Renal cortex interstitium (tissue), 15 donors: ENCODE results near the gene UBQLN3. TPM values are rescaled to one million over a fixed set of nuclear protein-coding genes. Genes with fewer than 3 reads are reported as not detected.

Experiments used
- DNase-seq, 11 donors: peaks; one replicate each; pipeline ENCODE4 v3.0.0-alpha.2; 2013; ENCODE audit warnings: low read depth in 9 of 11, low spot score in 4 of 11; ENCODE audit errors: extremely low read depth in 1 of 11
- long read RNA-seq, 16 experiments: transcript quantifications; one replicate each; lab custom pipeline, GENCODE V29; 2026
- polyA plus RNA-seq, 3 donors: library from polyadenylated mRNA; unstranded; fragments of 120-200 nt; gene quantifications; one replicate each; pipeline ENCODE4 v1.2.1, GENCODE V29; 2013; ENCODE audit not compliant: insufficient read length in 3 of 3

UBQLN3 gene
- not detected for polyA plus RNA-seq
- long read RNA-seq, donor 1: 0 reads
- long read RNA-seq, donor 2: 0 reads
- long read RNA-seq, donor 3: 0 reads
- long read RNA-seq, donor 4: 0 reads
- long read RNA-seq, donor 5: 0 reads
- long read RNA-seq, donor 6: 0 reads
- long read RNA-seq, donor 7: 0 reads
- long read RNA-seq, donor 8: 0 reads
- long read RNA-seq, donor 9: 0 reads
- long read RNA-seq, donor 10: 0 reads
- long read RNA-seq, donor 11: 0 reads
- long read RNA-seq, donor 12: 0 reads
- long read RNA-seq, donor 13: 0 reads
- long read RNA-seq, donor 14: 0 reads
- long read RNA-seq, donor 15: 0 reads
- long read RNA-seq, donor 16: 0 reads

DNA sequence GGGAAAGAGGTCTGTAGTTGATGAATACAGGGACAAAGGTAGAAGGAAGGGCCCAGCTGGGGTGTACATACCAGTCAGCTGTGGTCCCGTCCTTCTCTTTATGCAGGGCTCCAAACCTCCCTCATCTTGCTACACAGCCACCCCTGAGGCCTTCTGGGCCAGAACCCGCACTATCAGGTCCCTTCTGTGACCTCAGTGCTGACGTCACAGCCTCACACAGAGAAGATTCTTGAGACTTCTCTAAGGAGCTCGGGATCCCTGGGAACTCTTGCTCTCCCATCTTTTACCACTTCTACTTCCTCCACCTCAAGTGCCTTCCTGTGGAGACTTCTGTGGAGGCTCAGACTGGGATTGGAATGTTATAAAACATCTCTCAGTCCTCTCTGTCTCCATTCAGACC, at the start of gene UBQLN3:
TSS of gene UBQLN3 (minus strand) at position 155 of the 400 bp plus-strand sequence. CDS start 399 bp downstream, outside the sequence.
- no peak for DNase-seq

DNA sequence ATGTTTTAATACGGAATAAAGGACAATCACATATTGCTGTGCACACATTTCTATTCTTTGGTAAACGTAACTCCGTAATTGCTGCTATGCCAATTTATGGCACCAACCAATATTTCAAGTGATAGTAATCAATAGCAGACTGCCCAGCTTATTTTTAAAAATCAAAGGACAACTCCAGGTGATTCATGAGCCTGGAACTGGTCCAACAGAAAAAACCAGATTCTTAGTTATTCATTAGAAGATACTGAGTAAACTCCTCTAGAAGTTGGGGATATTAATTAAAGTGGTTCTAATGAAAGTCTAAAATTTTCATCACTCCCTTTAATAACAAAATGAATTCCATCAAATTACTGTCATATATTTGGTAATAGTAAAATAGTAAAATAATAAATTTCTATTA, 48.0 kb upstream of the UBQLN3 start:
- DNase-seq: no peak

DNA sequence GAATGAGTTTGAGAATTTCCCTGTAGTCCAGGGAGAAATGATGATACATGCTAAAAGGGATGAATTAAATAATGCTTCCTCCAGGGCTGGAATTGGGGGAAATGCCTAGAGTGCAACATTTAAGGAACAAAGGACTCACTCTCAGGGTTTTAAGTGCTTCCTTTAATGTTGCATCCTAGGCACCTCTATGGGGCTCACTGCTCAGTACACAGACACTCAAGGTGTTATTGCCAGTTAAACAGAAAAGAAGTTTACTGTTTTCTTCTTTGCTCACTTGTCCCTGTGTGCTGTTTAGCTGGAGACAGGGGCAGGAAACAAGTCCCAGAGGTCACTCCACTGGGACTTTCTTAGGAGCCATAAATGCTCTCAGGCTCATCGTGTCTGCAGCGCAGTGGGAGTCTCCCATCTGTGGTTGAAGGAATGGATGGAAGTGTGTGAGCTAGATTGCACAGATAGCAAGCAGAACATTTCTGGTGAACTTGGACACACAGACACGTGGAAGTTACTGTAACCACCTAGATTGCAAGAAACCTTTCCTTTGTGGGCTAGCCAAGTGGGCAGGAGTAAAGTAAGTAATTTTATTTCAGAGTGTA, 46.9 kb upstream of the UBQLN3 start:
- DNase-seq: no peak

DNA sequence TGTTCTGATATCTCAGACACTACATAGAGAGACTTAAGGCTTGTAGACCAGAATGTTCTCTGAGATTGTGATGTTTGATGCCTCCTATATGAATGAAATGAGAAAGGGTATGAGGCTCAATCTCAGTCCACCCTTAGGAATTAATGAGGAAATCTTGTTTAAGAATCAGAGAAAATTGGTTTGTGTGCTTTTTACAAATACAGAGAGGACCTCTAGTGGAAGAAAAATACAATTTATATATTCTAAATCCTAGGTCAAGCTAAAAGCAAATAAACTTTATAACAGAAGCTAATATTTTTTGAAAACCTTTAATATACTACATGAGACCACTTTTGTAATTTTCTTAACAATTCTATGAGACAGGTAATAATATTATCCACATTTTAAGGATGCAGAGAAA, 43.6 kb upstream of the UBQLN3 start:
- no peak for DNase-seq

DNA sequence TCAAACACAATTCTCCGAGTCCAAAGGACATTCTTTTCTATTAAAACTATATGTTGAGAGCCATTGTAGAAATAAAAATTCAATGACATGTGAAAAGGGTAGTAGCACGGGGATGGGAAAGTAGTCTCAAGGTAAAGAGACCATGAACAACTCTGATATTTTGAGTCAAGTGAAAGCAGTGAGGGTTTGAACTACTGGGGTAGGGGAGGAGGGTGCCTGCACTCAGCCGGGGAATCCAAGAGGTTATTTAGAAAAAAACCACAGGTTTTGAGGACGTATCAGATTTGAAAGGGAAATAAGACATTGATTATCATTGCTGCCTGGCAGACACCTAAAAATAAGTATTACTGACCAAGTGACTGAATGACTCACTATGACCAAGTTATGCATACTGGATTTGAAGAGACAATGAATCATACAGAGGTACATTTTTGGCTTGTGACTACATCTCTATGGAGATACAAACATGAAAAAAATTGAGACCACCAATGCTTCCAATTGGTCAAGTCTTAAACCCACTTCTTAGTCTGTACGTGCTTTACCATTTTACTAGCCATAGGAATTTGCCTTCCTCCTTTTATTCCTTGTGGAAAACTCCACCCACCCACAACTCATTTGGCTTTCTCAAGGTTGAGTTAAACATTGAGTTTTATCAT, 40.8 kb upstream of the UBQLN3 start:
- DNase-seq: no peak

DNA sequence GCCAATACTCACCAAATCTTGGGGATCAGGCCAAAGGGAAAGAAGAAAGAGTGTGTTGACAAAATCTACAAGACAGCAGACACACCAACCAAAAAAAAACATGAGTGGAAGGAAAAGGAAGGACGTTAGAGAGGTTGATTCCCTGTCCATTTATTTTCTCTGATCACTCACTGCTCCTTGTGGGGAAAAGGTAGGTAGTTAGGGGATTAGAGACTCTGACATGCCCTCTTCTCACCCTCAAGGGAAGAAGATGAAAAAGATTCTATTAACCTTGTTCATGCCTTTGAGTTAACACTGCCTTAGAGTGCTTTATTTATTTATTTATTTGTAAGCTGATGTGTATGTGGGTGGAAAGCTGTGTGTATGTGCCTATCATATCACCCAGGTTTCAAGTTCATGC, 38.7 kb upstream of the UBQLN3 start, which contains the start of gene OR52H1:
TSS of gene OR52H1 (minus strand) at position 101 of the 400 bp plus-strand sequence. CDS start 3,035 bp downstream, outside the sequence.
- no peak for DNase-seq

DNA sequence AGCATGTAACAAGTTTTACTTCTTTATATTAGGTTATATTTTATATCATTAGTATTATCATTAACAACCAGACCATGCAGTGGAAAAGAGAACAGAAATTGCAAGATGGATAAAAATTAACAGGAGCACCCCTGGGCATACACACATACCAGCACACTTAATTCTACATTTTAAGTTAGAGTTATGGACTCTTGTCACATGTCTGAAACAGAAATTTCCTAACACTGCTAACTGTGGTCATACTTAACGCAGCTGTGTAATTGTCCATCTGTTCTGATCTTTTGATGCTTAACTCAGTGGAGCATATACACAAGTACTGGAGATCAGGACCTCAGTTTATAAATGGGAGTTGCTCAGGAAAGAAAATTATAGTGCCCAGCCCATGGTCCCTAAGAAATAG, 38.2 kb upstream of the UBQLN3 start:
- no peak for DNase-seq

DNA sequence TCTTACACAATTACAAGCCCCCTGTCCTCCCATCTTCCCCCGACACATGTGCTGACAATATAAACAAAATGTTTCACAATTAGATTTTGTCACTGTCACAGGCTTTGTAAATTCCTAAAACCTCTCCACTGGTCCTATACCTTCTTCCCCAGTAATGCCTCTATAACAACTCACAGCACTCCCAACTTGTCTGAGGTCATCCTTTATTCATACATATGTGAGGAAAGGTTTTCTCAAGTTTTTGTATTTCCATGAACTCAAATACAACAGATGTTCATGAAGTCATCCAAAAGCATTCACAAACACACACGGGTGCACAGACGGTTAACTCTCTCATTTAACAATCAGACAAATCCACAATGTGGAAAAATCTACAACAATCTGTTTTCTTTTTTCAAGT, 36.7 kb upstream of the UBQLN3 start:
- no peak for DNase-seq

DNA sequence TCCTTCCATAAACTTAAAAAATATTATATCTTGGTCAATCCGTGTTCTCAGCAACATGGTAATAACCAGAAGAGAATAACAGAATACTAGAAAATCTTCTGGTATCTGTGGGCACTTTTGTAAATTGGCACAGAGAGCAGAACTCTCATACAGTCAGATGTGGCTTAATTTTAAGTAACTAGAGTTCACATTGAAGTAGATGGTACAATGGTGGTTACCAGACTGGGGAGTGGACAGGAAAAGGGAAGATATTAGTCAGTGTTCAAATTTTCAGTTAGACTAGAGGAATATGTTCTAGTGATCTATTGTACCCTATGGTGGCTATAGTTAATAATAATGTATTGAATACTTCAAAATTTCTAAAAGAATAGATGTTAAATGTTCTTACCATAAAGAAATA, 31.7 kb upstream of the UBQLN3 start:
- DNase-seq: no peak

DNA sequence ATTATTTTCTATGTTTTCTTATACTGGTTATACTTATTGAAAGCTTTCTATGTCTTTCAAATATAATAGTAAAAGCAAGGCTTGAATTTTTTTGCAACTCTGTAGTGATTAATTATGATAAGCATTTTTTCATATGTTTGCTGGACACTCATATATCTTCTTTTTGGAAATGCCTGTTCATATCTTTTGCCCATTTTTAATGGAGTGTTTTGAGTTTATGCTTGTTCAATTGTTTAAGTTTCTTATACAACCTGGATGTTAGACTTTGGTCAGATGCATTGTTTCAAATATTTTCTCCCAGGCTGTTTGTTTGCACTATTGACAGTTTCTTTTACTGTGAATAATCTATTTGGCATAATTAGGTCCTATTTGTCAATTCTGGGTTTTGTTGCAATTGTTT, 26.7 kb upstream of the UBQLN3 start:
- no peak for DNase-seq

DNA sequence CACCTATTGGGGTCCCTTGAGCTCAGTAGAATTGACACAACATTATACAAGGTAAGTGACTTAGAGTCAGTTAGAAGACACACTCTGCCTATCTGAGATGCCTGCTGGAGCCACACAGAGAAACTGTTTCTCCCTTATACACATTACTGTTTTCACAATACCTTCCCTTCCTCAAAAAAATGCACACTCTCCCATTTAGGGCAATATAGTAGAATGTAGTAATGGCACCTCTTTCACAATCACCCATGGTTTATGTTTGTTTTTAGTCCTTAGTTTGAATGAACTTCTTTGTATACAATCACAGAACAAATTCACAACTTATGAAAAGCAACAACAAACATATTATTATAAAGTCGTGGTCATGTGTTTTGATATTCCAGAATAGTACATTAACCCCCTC, 24.3 kb upstream of the UBQLN3 start:
- DNase-seq: no peak

DNA sequence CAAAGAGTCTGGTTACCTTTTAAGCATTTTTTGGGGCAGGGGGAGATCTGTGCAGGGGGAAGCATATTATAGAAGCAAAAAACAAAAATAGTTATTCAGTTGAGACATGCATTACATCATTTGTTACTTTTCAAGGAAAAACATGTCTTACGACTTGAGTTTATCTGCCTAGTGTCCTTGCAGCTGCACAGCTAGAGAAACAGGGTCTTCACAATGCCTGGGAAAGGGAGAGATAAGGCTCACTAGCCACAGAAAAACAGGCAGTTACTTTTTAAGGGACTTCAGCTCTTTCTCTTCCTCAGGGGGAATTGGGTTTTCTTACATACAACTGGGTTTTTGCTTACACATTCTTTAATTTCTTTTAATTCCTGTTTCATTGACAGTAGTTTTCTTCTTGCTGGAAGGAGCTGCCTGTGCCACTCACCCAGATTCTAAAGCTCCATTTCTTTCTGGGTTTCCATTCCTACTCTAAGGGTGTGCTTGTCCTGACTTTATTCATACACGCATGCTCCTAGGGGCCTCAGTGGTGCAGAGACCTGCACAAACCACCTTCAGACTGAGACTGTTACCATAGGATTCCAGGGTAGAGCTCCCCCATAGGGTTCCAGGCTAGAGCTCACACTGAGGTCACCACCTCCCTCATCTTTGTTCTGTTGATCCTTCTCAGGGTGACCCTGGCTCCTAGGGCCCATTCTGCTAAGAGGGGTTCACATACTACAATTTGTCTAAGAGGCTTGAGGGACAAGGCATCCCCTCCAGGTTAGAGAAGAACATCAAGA, 21.5 kb upstream of the UBQLN3 start:
- no peak for DNase-seq

DNA sequence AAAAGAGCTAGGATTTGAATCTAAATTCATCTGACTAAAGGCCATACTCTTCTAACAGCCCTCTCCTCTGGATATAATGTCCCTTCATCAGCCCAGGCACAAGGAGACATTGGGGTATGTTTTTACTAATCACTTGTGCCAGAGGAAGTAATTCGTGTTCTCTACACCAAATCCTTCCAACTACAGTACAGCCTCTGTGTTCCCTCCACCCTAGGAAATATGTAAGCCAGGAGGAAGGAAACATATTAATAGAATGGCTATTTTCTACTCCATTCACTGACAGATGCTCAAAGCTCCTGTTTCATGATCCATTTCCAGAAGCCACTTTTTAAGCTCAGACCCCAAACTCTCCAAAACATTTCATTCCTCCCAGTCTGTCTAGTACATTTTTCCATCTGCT, 18.7 kb upstream of the UBQLN3 start:
- no peak for DNase-seq

DNA sequence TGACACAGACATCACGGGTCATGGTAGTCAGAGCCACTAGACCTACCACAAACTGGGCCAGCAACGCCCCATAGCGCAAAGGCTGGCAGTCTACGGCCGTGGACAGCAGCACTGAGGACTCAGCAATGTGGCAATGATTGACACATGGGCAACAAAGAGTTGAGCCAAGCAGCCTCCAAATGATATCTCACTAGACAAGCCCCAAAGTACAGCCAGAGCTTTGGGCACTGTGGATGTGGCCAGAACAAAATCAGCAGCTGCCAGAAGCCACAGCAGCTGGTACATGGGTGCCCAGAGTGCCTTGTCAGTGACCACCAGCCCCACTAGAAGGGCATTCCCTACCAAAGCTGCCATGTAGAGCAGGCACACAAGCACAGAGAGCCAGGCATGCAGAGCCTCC, 18.0 kb upstream of the UBQLN3 start:
- DNase-seq: no peak

DNA sequence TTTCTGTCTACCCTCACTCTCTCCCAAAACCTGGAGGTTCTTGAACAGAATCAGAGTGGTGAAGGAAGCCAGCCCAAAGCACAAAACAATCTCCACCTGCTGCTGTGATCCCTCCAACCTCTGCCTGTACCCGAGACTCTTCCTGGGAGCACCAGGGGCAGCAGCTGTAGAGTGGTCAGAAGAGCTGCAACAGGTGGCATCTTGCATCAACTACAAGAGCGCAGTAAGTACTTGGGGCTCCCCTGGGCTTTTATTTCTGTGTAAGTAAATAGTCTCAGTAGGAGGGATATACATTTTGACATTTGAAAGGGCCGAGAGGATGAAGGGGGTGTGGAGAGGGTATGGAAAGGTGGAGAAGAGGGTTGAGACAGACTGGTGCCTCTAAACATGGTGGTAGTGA, 15.0 kb upstream of the UBQLN3 start:
- no peak for DNase-seq

DNA sequence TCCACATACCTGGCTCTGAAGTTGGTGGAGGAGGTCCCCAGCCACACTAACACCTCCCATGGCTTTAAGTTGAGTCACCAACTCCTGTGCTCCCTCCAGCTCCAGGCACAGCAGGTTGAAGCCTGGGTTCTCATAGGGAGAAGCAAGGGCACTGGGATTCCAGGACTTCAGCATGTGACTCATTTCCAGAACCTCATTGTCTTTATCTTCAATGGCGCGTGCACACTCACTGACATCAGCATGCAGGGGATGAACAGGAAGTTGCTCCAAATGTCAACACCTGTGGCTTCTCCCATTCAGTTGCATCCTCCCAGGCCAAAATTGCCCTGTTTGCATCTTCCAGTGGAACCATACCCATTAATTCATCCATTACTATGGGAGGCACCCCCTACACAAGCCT, 12.6 kb upstream of the UBQLN3 start:
- no peak for DNase-seq

DNA sequence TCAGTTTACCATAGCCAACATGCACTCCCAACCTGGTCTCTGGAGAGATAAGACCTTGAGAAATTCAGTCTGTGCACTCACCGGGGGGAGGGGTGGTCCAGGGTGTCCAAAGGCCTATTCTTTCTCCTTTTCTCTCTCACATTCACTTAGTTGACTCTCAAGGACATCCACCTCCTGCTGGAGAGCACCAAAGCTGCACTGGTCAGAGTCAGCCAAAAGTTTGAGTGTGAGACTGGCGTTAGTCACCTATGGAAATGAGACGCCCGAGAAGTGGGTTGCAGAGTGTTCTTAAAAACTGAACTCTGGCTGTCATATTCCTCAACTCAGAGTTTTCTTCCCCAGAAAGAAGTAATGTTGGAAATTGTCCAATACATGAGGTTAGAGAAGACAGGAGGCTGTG, 11.8 kb upstream of the UBQLN3 start:
- no peak for DNase-seq

DNA sequence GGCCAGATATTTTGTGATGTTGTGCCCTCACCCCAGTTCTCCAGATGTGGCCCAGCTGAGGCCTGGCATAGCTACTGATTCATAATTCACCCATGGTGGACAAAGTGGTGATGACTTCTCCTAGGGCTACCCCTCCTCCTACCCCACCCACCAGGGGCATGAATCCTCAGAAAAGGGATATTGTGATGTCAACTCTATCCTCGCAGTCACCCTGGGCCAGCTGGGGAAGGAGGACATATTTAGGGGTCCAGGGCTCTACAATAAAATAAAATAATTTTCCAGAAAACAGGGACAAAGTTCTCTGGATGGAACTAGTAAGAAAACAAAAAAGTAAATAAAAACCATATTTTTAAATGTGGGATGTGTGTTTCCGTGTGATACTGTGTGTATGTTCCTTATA, 6.8 kb upstream of the UBQLN3 start, which contains the start of gene UBQLNL:
TSS of gene UBQLNL (minus strand) at position 101 of the 400 bp plus-strand sequence. CDS start 258 bp downstream, outside the sequence.
- no peak for DNase-seq

DNA sequence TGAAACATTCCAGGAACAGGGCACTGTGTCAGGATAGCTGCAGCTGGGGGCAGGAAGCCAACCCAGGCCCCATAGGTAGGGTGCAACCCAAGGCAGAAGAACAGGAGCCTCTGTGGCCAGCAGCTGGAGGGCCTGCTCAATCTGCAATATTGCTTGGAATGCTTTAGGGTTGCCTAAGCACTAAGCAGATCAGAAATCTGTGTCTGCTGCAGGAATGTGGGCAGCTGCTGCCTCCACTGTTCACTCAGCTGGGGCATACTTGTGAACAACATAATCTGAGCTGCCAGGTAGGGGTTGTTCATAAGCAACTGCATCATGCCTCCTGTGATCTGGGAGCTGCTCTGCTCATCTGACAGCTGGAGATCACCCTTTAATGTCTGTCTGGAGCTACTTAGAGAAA, 5.1 kb upstream of the UBQLN3 start:
- DNase-seq: no peak

DNA sequence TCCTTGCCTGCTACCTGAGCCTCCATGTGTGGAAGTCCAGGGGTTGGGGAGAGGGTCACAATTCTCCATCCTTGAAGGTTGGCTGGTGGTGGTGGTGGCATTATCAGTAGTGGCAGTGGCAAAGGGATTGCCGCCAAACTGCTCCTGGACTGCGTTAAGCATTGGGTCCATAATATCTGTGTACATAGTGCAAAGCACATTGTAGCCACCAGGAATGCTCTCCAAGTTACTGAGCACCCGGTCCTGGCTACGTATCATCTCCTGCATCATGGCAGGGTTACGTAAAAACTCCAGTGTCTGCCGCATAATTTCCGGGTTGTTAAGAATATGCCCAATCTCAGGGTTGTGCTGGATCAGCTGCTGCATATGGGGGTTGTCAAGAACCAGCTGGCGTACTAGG, 1.2 kb downstream of the UBQLN3 start:
- no peak for DNase-seq
